Endothelial cell of umbilical vein (primary cell): ENCODE measurements around the gene WTAP. TPM values are rescaled to one million over a fixed set of nuclear protein-coding genes. Genes with fewer than 3 reads are reported as not detected.

ENCODE experiments used
- BruUV-seq: library from RNA; stranded (reverse); fragments of 400-500 nt; replicated peaks from 2 replicates; lab custom pipeline; 2021; lab: Mats Ljungman, UMichigan
- CTCF ChIA-PET: fragments of 300-600, 350-600 bp; sonication (Branson Sonifier 250); formaldehyde crosslinking; loops from one replicate; lab custom pipeline; 2021; ENCODE audit warnings: antibody characterized with exemption, inconsistent platforms; lab: Charles Lee
- POLR2A ChIA-PET: fragments of 300-600, 350-600 bp; sonication (Branson Sonifier 250); formaldehyde crosslinking; loops from one replicate; lab custom pipeline; 2021; ENCODE audit warnings: antibody characterized with exemption, inconsistent platforms; lab: Charles Lee
- DNase-seq: peaks from one replicate; pipeline ENCODE4 v3.0.0-alpha.2; 2011; ENCODE audit warnings: low read depth, low spot score
- FAIRE-seq: peaks from 2 replicates; lab custom pipeline; 2011; peaks lifted over from hg19 to GRCh38; lab: Jason Lieb, UNC
- H2AFZ ChIP-seq: 2 replicates; pipeline ENCODE4 v1.6.0; 2012; ENCODE audit warnings: low read depth, low read length, control low read depth, inconsistent platforms
- H3K27ac ChIP-seq: 2 replicates; pipeline ENCODE4 v1.5.1; 2011; ENCODE audit warnings: low read depth, mild to moderate bottlenecking, control low read depth, low read length, moderate library complexity; ENCODE audit not compliant: insufficient read depth
- H3K27me3 ChIP-seq, 2 experiments: 2 replicates each; pipeline versions ENCODE4 v1.6.0 to v1.6.1; 2011; ENCODE audit warnings: low read length in 2 of 2, mixed read lengths in 1 of 2; ENCODE audit not compliant: control insufficient read depth in 2 of 2, insufficient read depth in 2 of 2
- H3K36me3 ChIP-seq, 2 experiments: 2 replicates in 1 of 2; 3 replicates in 1 of 2; pipeline ENCODE4 v1.5.1; 2011; ENCODE audit warnings: low read length in 2 of 2, mild to moderate bottlenecking in 1 of 2, moderate library complexity in 1 of 2; ENCODE audit not compliant: control insufficient read depth in 2 of 2, insufficient read depth in 2 of 2; ENCODE audit errors: extremely low read depth in 1 of 2
- H3K4me1 ChIP-seq: 3 replicates; pipeline ENCODE4 v1.5.1; 2011; ENCODE audit warnings: mild to moderate bottlenecking, low read length; ENCODE audit not compliant: control insufficient read depth, insufficient read depth; ENCODE audit errors: extremely low read depth
- H3K4me2 ChIP-seq: 2 replicates; pipeline ENCODE4 v1.6.1; 2011; ENCODE audit warnings: low read length, control low read depth, mixed read lengths; ENCODE audit not compliant: insufficient read depth
- H3K4me3 ChIP-seq, 3 experiments: fragments of 200-600 bp in 1 of 3; sonication (generic), shearing (Covaris generic) in 1 of 3; replicated peaks in 1 of 3; 2 replicates each; pipeline ENCODE4 v1.5.1; 2011 to 2016; ENCODE audit warnings: control low read depth in 3 of 3, low read length in 3 of 3, mild to moderate bottlenecking in 2 of 3, inconsistent platforms in 1 of 3, low read depth in 1 of 3, moderate library complexity in 1 of 3; ENCODE audit not compliant: insufficient read depth in 1 of 3
- H3K79me2 ChIP-seq: 2 replicates; pipeline ENCODE4 v1.6.0; 2012; ENCODE audit warnings: low read length, inconsistent platforms; ENCODE audit not compliant: control insufficient read depth, insufficient read depth
- H3K9ac ChIP-seq: replicated peaks from 2 replicates; pipeline ENCODE3; 2011; ENCODE audit warnings: low read length, control low read depth; ENCODE audit not compliant: insufficient read depth; ENCODE audit errors: extremely low read depth
- H3K9me1 ChIP-seq: replicated peaks from 3 replicates; pipeline ENCODE4 v1.6.0; 2011; ENCODE audit warnings: mild to moderate bottlenecking, low read length; ENCODE audit not compliant: control insufficient read depth, insufficient read depth; ENCODE audit errors: extremely low read depth
- H3K9me3 ChIP-seq: replicated peaks from 2 replicates; pipeline ENCODE4 v1.5.1; 2012; ENCODE audit warnings: low read length, inconsistent platforms; ENCODE audit not compliant: control insufficient read depth, insufficient read depth
- H4K20me1 ChIP-seq: replicated peaks from 2 replicates; pipeline ENCODE3; 2011; ENCODE audit warnings: mild to moderate bottlenecking, low read length; ENCODE audit not compliant: control insufficient read depth, insufficient read depth; ENCODE audit errors: extremely low read depth
- POLR2AphosphoS5 ChIP-seq: IDR thresholded peaks from 2 replicates; pipeline ENCODE4 v1.6.1; 2012; ENCODE audit warnings: low read depth, mild to moderate bottlenecking, control low read depth, low read length, moderate library complexity; ENCODE audit not compliant: insufficient read depth
- dilution Hi-C: fragments of 300-500 bp; cut with MboI; formaldehyde crosslinking; loops from one replicate; pipeline ENCODE4 v1.15.0; 2019; ENCODE audit warnings: low sequenced_read_pairs; ENCODE audit not compliant: extremely low pct_ligation_motif_present
- intact Hi-C: fragments of 100-400 bp; cut with micrococcal nuclease; formaldehyde crosslinking; loops from one replicate; pipeline ENCODE4 v1.10.0; 2022
- polyA plus RNA-seq, 4 experiments: library from polyadenylated mRNA; depleted of rRNA in 3 of 4; stranded (reverse) in 3 of 4; unstranded in 1 of 4; fragments of >200 nt; gene quantifications; 2 replicates each; pipeline versions ENCODE4 v1.2.1 to v1.2.3, GENCODE V29; 2011 to 2012; ENCODE audit warnings: missing spikeins in 1 of 4
- total RNA-seq: library from RNA; stranded (reverse); gene quantifications from 2 replicates; pipeline ENCODE4 v1.2.3, GENCODE V29; 2021
- TF ChIP-seq, protein P1 (sequence below), 2 donors: IDR thresholded peaks; 1 replicate in 1 of 2; 2 replicates in 1 of 2; pipeline ENCODE4 v1.5.1; 2011; ENCODE audit warnings: low read length in 2 of 2, mild to moderate bottlenecking in 2 of 2, moderate library complexity in 2 of 2, control low read depth in 1 of 2, inconsistent platforms in 1 of 2, low read depth in 1 of 2; ENCODE audit not compliant: insufficient read depth in 1 of 2; ENCODE audit errors: extremely low read depth in 1 of 2
- TF ChIP-seq, protein P2 (sequence below): IDR thresholded peaks from 2 replicates; pipeline ENCODE4 v1.6.1; 2011; ENCODE audit not compliant: insufficient read depth, insufficient read length

WTAP gene
- total and polyA plus RNA-seq, 2 donors (not counting 3 experiments of a cell fraction or from before 2014, with no cell fraction given), result 21.7 to 81.6 TPM

DNA sequence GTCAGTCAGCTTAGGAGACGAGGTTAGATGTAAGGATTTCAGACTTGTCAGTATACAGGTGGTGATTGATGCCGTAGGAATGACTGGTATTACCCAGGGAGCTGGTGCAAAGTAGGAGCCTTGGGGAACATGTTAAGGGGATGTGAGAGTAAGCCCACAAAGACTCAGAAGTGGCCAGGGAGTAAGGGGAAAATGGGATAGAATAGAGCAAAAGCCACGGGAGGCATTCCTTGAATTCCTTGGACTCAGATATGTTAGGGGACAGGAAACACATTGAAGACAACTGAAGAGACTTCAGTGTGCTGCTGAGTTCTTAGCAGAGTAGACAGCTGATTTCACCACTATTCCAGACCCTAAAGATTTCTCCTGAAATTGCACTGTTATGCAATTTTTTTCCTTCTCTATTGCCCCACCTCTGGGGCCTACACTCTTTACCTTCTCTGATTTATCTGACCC is 33.3 kb downstream of the WTAP start:
- no peaks in the 10 kb centered on the region for H3K9me3 ChIP-seq
- no peaks in the 10 kb centered on the region for H3K27me3 ChIP-seq
- no TSS peak for BruUV-seq
- H3K4me3 ChIP-seq, result peak overlapping the region in 1 of 3 experiments; percentile 73
- peak overlapping the region; percentile 85 for H3K27ac ChIP-seq
- H3K9ac ChIP-seq, result peak overlapping the region; percentile 86
- H4K20me1 ChIP-seq, result no peaks in the 10 kb centered on the region
- no peaks in the 10 kb centered on the region for H3K9me1 ChIP-seq
- peak overlapping the region; percentile 59 for H3K4me2 ChIP-seq
- CTCF ChIA-PET, result interaction anchor here (1.1 kb wide), 2 partner anchors 20 to 45 kb away, joined by 3 read pairs; no protein-coding TSS in a partner anchor
- FAIRE-seq (peak; percentile 75), DNase-seq (peak; percentile 44)
- intact Hi-C loops (no loop called here), dilution Hi-C loops (no loop called here)
- H3K4me1 ChIP-seq, result peaks cover 20% of the 10 kb centered on the region
- POLR2A ChIA-PET, result interaction anchor here (1.2 to 1.8 kb wide), 2 partner anchors 29 to 67 kb away, joined by 4 to 7 read pairs; partner anchors contain the start of gene TCP1
- TF ChIP-seq, protein P1, sequence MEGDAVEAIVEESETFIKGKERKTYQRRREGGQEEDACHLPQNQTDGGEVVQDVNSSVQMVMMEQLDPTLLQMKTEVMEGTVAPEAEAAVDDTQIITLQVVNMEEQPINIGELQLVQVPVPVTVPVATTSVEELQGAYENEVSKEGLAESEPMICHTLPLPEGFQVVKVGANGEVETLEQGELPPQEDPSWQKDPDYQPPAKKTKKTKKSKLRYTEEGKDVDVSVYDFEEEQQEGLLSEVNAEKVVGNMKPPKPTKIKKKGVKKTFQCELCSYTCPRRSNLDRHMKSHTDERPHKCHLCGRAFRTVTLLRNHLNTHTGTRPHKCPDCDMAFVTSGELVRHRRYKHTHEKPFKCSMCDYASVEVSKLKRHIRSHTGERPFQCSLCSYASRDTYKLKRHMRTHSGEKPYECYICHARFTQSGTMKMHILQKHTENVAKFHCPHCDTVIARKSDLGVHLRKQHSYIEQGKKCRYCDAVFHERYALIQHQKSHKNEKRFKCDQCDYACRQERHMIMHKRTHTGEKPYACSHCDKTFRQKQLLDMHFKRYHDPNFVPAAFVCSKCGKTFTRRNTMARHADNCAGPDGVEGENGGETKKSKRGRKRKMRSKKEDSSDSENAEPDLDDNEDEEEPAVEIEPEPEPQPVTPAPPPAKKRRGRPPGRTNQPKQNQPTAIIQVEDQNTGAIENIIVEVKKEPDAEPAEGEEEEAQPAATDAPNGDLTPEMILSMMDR (IDR thresholded peaks at IDR 0.05; ENCODE audit: extremely low read depth in 1 of 2, insufficient read depth in 1 of 2, low read depth in 1 of 2, low read length in 2 of 2), result no peak
- TF ChIP-seq, protein P2, sequence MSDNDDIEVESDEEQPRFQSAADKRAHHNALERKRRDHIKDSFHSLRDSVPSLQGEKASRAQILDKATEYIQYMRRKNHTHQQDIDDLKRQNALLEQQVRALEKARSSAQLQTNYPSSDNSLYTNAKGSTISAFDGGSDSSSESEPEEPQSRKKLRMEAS, result no peak
- no peak for TF ChIP-seq POLR2AphosphoS5
- H2AFZ ChIP-seq, result no peak overlapping the region
- H3K36me3 ChIP-seq, result peaks cover 5 to 14% of the 10 kb centered on the region in 2 experiments
- peaks cover 16% of the 10 kb centered on the region for H3K79me2 ChIP-seq
